HEK293 (cell line): ENCODE results near the gene SUPT5H.
A peak's percentile ranks its signal among the peaks of the same experiment; 100 is the strongest.

Experiments used
- GFI1B ChIP-seq: fragments of 450-650 bp; formaldehyde crosslinking; IDR thresholded peaks from 2 replicates; pipeline ENCODE4 v1.5.1; 2016; ENCODE audit warnings: missing biosample characterization, missing genetic modification characterization
- GLIS1 ChIP-seq: fragments of 450-650 bp; formaldehyde crosslinking; IDR thresholded peaks from 2 replicates; pipeline ENCODE4 v1.5.1; 2016; ENCODE audit warnings: missing biosample characterization, missing genetic modification characterization
- HOXD13 ChIP-seq: sonication (generic); formaldehyde crosslinking; IDR thresholded peaks from 2 replicates; pipeline ENCODE4 v1.8.0; 2022; ENCODE audit warnings: missing genetic modification reagents, borderline replicate concordance
- SCRT1 ChIP-seq: fragments of 450-650 bp; formaldehyde crosslinking; IDR thresholded peaks from 2 replicates; pipeline ENCODE4 v1.5.1; 2016; ENCODE audit warnings: missing biosample characterization, missing genetic modification characterization, borderline replicate concordance
- ZBTB17 ChIP-seq: fragments of 450-650 bp; formaldehyde crosslinking; IDR thresholded peaks from 2 replicates; pipeline ENCODE4 v1.5.1; 2016; ENCODE audit warnings: missing biosample characterization, missing genetic modification characterization
- ZBTB48 ChIP-seq: fragments of 450-650 bp; formaldehyde crosslinking; IDR thresholded peaks from 2 replicates; pipeline ENCODE4 v1.5.1; 2016; ENCODE audit warnings: missing biosample characterization, missing genetic modification characterization
- ZFHX2 ChIP-seq: fragments of 450-650 bp; formaldehyde crosslinking; conservative IDR thresholded peaks from 2 replicates; pipeline ENCODE4 v1.5.1; 2016; ENCODE audit warnings: missing biosample characterization, missing genetic modification characterization
- ZNF174 ChIP-seq: fragments of 450-650 bp; formaldehyde crosslinking; IDR thresholded peaks from 2 replicates; pipeline ENCODE4 v1.5.0; 2017; ENCODE audit warnings: missing biosample characterization, mild to moderate bottlenecking, missing genetic modification characterization
- ZNF274 ChIP-seq, 2 experiments: fragments of 200-500 bp in 1 of 2; fragments of 450-650 bp in 1 of 2; sonication (Bioruptor generic) in 1 of 2; formaldehyde crosslinking in 1 of 2; IDR thresholded peaks; 2 replicates each; pipeline versions ENCODE4 v1.5.1 to v1.6.1; 2014 to 2016; ENCODE audit warnings: borderline replicate concordance in 1 of 2, inconsistent platforms in 1 of 2, low read length in 1 of 2, missing biosample characterization in 1 of 2, missing genetic modification characterization in 1 of 2
- ZNF335 ChIP-seq: fragments of 450-650 bp; formaldehyde crosslinking; conservative IDR thresholded peaks from 2 replicates; pipeline ENCODE4 v1.5.1; 2016; ENCODE audit warnings: missing biosample characterization, missing genetic modification characterization
- ZNF341 ChIP-seq: fragments of 450-650 bp; formaldehyde crosslinking; IDR thresholded peaks from 2 replicates; pipeline ENCODE4; 2016; ENCODE audit warnings: low read depth, missing biosample characterization, missing genetic modification characterization
- ZNF768 ChIP-seq: fragments of 450-650 bp; formaldehyde crosslinking; IDR thresholded peaks from 2 replicates; pipeline ENCODE4 v1.5.1; 2018; ENCODE audit warnings: missing biosample characterization, mild to moderate bottlenecking, missing genetic modification characterization
- TF ChIP-seq, protein P1 (sequence below): fragments of 450-650 bp; formaldehyde crosslinking; conservative IDR thresholded peaks from 2 replicates; pipeline ENCODE4 v1.5.1; 2016; ENCODE audit warnings: low read depth, missing biosample characterization, missing genetic modification characterization
- TF ChIP-seq, protein P2 (sequence below): fragments of 450-650 bp; formaldehyde crosslinking; IDR thresholded peaks from 2 replicates; pipeline ENCODE4 v1.5.1; 2016; ENCODE audit warnings: missing biosample characterization, missing genetic modification characterization
- TF ChIP-seq, protein P3 (sequence below): fragments of 450-650 bp; formaldehyde crosslinking; conservative IDR thresholded peaks from 2 replicates; pipeline ENCODE4 v1.5.1; 2016; ENCODE audit warnings: low read depth, missing biosample characterization, missing genetic modification characterization
- TF ChIP-seq, protein P4 (sequence below): fragments of 450-650 bp; formaldehyde crosslinking; IDR thresholded peaks from 2 replicates; pipeline ENCODE4 v1.5.1; 2016; ENCODE audit warnings: missing biosample characterization, missing genetic modification characterization
- TF ChIP-seq, protein P5 (sequence below): fragments of 450-650 bp; formaldehyde crosslinking; IDR thresholded peaks from 2 replicates; pipeline ENCODE4 v1.5.0; 2017; ENCODE audit warnings: missing biosample characterization, missing genetic modification characterization, borderline replicate concordance
- TF ChIP-seq, protein P6 (sequence below): sonication (generic); formaldehyde crosslinking; IDR thresholded peaks from 2 replicates; pipeline ENCODE4 v1.8.1; 2022; ENCODE audit warnings: mild to moderate bottlenecking, moderate library complexity, missing genetic modification reagents
- TF ChIP-seq, protein P7 (sequence below): fragments of 450-650 bp; formaldehyde crosslinking; IDR thresholded peaks from 2 replicates; pipeline ENCODE4 v1.5.1; 2017; ENCODE audit warnings: missing biosample characterization, mild to moderate bottlenecking, missing genetic modification characterization, moderate library complexity

The SUPT5H gene

DNA sequence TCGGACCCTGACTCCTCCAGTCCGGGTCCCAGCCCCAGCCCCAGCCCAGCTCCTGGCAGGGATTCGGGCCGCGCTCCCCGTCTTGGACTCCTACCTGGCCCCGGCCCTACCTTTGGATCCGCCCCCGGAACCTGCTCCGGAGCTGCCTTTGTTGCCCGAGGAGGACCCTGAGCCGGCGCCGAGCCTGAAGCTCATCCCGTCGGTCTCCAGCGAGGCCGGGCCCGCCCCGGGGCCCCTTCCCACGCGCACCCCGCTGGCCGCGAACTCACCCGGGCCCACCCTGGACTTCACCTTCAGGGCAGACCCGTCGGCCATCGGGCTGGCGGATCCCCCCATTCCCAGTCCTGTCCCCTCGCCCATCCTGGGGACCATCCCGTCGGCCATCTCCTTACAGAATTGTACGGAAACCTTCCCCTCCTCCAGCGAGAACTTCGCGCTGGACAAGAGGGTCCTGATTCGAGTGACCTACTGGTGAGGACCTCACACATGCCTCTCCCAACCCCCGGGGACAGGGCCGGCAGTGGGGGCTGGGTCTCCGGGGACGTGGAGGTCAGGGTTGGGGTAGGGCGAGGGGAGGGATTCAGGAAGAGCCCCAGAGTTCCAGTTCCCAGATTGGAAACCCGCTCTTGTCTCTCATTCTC, 70.3 kb downstream of the SUPT5H start (continued):
- TF ChIP-seq, protein P1, sequence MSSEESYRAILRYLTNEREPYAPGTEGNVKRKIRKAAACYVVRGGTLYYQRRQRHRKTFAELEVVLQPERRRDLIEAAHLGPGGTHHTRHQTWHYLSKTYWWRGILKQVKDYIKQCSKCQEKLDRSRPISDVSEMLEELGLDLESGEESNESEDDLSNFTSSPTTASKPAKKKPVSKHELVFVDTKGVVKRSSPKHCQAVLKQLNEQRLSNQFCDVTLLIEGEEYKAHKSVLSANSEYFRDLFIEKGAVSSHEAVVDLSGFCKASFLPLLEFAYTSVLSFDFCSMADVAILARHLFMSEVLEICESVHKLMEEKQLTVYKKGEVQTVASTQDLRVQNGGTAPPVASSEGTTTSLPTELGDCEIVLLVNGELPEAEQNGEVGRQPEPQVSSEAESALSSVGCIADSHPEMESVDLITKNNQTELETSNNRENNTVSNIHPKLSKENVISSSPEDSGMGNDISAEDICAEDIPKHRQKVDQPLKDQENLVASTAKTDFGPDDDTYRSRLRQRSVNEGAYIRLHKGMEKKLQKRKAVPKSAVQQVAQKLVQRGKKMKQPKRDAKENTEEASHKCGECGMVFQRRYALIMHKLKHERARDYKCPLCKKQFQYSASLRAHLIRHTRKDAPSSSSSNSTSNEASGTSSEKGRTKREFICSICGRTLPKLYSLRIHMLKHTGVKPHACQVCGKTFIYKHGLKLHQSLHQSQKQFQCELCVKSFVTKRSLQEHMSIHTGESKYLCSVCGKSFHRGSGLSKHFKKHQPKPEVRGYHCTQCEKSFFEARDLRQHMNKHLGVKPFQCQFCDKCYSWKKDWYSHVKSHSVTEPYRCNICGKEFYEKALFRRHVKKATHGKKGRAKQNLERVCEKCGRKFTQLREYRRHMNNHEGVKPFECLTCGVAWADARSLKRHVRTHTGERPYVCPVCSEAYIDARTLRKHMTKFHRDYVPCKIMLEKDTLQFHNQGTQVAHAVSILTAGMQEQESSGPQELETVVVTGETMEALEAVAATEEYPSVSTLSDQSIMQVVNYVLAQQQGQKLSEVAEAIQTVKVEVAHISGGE (tag by site-specific recombination): no peak
- TF ChIP-seq ZNF341 (tag by site-specific recombination) (peak; percentile 76), ZNF335 (tag by site-specific recombination) (peak; percentile 21; the same call in 1 of the 2 replicates), ZNF768 (no peak), ZFHX2 (tag by site-specific recombination) (0 out of 2 replicates have a peak, but pooled peaks have one; percentile 19), ZBTB48 (no peak), ZBTB17 (tag by site-specific recombination) (no peak), ZNF174 (tag by site-specific recombination) (no peak), ZNF274 (IDR thresholded peaks at IDR 0.05; ENCODE audit: low read length) (no peak), ZNF274 (tag by site-specific recombination; IDR thresholded peaks at IDR 0.05; ENCODE audit: borderline replicate concordance) (no peak), GLIS1 (no peak), SCRT1 (no peak), GFI1B (tag by site-specific recombination) (no peak), HOXD13 (CRISPR knock-in tag) (no peak)
- TF ChIP-seq, protein P2, sequence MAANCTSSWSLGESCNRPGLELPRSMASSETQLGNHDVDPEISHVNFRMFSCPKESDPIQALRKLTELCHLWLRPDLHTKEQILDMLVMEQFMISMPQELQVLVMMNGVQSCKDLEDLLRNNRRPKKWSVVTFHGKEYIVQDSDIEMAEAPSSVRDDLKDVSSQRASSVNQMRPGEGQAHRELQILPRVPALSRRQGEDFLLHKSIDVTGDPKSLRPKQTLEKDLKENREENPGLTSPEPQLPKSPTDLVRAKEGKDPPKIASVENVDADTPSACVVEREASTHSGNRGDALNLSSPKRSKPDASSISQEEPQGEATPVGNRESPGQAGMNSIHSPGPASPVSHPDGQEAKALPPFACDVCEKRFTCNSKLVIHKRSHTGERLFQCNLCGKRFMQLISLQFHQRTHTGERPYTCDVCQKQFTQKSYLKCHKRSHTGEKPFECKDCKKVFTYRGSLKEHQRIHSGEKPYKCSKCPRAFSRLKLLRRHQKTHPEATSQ (tag by site-specific recombination): no peak
- TF ChIP-seq, protein P3, sequence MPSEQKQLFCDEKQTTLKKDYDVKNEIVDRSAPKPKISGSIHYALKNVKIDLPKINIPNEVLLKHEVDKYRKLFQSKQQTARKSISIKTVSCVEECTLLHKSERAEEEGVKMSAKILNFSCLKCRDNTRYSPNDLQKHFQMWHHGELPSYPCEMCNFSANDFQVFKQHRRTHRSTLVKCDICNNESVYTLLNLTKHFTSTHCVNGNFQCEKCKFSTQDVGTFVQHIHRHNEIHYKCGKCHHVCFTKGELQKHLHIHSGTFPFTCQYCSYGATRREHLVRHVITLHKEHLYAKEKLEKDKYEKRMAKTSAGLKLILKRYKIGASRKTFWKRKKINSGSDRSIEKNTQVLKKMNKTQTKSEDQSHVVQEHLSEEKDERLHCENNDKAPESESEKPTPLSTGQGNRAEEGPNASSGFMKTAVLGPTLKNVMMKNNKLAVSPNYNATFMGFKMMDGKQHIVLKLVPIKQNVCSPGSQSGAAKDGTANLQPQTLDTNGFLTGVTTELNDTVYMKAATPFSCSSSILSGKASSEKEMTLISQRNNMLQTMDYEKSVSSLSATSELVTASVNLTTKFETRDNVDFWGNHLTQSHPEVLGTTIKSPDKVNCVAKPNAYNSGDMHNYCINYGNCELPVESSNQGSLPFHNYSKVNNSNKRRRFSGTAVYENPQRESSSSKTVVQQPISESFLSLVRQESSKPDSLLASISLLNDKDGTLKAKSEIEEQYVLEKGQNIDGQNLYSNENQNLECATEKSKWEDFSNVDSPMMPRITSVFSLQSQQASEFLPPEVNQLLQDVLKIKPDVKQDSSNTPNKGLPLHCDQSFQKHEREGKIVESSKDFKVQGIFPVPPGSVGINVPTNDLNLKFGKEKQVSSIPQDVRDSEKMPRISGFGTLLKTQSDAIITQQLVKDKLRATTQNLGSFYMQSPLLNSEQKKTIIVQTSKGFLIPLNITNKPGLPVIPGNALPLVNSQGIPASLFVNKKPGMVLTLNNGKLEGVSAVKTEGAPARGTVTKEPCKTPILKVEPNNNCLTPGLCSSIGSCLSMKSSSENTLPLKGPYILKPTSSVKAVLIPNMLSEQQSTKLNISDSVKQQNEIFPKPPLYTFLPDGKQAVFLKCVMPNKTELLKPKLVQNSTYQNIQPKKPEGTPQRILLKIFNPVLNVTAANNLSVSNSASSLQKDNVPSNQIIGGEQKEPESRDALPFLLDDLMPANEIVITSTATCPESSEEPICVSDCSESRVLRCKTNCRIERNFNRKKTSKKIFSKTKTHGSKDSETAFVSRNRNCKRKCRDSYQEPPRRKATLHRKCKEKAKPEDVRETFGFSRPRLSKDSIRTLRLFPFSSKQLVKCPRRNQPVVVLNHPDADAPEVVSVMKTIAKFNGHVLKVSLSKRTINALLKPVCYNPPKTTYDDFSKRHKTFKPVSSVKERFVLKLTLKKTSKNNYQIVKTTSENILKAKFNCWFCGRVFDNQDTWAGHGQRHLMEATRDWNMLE (tag by site-specific recombination): no peak
- TF ChIP-seq, protein P4, sequence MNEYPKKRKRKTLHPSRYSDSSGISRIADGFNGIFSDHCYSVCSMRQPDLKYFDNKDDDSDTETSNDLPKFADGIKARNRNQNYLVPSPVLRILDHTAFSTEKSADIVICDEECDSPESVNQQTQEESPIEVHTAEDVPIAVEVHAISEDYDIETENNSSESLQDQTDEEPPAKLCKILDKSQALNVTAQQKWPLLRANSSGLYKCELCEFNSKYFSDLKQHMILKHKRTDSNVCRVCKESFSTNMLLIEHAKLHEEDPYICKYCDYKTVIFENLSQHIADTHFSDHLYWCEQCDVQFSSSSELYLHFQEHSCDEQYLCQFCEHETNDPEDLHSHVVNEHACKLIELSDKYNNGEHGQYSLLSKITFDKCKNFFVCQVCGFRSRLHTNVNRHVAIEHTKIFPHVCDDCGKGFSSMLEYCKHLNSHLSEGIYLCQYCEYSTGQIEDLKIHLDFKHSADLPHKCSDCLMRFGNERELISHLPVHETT (tag by site-specific recombination): no peak
- TF ChIP-seq, protein P5, sequence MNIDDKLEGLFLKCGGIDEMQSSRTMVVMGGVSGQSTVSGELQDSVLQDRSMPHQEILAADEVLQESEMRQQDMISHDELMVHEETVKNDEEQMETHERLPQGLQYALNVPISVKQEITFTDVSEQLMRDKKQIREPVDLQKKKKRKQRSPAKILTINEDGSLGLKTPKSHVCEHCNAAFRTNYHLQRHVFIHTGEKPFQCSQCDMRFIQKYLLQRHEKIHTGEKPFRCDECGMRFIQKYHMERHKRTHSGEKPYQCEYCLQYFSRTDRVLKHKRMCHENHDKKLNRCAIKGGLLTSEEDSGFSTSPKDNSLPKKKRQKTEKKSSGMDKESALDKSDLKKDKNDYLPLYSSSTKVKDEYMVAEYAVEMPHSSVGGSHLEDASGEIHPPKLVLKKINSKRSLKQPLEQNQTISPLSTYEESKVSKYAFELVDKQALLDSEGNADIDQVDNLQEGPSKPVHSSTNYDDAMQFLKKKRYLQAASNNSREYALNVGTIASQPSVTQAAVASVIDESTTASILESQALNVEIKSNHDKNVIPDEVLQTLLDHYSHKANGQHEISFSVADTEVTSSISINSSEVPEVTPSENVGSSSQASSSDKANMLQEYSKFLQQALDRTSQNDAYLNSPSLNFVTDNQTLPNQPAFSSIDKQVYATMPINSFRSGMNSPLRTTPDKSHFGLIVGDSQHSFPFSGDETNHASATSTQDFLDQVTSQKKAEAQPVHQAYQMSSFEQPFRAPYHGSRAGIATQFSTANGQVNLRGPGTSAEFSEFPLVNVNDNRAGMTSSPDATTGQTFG (tag by site-specific recombination): no peak
- TF ChIP-seq, protein P6, sequence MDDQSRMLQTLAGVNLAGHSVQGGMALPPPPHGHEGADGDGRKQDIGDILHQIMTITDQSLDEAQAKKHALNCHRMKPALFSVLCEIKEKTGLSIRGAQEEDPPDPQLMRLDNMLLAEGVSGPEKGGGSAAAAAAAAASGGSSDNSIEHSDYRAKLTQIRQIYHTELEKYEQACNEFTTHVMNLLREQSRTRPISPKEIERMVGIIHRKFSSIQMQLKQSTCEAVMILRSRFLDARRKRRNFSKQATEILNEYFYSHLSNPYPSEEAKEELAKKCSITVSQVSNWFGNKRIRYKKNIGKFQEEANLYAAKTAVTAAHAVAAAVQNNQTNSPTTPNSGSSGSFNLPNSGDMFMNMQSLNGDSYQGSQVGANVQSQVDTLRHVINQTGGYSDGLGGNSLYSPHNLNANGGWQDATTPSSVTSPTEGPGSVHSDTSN: no peak
- TF ChIP-seq, protein P7, sequence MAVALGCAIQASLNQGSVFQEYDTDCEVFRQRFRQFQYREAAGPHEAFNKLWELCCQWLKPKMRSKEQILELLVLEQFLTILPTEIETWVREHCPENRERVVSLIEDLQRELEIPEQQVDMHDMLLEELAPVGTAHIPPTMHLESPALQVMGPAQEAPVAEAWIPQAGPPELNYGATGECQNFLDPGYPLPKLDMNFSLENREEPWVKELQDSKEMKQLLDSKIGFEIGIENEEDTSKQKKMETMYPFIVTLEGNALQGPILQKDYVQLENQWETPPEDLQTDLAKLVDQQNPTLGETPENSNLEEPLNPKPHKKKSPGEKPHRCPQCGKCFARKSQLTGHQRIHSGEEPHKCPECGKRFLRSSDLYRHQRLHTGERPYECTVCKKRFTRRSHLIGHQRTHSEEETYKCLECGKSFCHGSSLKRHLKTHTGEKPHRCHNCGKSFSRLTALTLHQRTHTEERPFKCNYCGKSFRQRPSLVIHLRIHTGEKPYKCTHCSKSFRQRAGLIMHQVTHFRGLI (tag by site-specific recombination): no peak
